Tibial artery (tissue), 4 donors: ENCODE data around the gene MINK1.

Experiments used
- DNase-seq, 2 donors: peaks; one replicate each; pipeline ENCODE4 v3.0.0-alpha.2; 2019
- H3K27ac ChIP-seq, 2 donors: fragments of 200-600 bp; sonication (generic) in 1 of 2; 1 replicate in 1 of 2; 2 replicates in 1 of 2; pipeline ENCODE4 v1.5.1; 2018 to 2019; ENCODE audit warnings: mild to moderate bottlenecking in 1 of 2
- H3K27me3 ChIP-seq, 2 donors: fragments of 200-600 bp; sonication (generic) in 1 of 2; one replicate each; pipeline versions ENCODE4 v1.5.1 to v1.6.0; 2016 to 2019
- H3K36me3 ChIP-seq, 3 donors: fragments of 200-600 bp; sonication (generic) in 2 of 3; one replicate each; pipeline ENCODE4 v1.5.1; 2016 to 2019; ENCODE audit warnings: mild to moderate bottlenecking in 2 of 3
- H3K4me1 ChIP-seq, 4 donors: fragments of 200-600 bp; sonication (generic) in 2 of 4; 1 replicate in 3 of 4; 2 replicates in 1 of 4; pipeline ENCODE4 v1.5.1; 2016 to 2019
- H3K4me3 ChIP-seq, 2 donors: fragments of 200-600 bp; sonication (generic) in 1 of 2; 1 replicate in 1 of 2; 2 replicates in 1 of 2; pipeline ENCODE4 v1.5.1; 2018 to 2019; ENCODE audit warnings: mild to moderate bottlenecking in 2 of 2
- H3K9me3 ChIP-seq, 3 donors: fragments of 200-600 bp; sonication (generic) in 1 of 3; one replicate each; pipeline ENCODE4 v1.5.1; 2016 to 2019
- intact Hi-C: fragments of 100-400 bp; cut with DNase I; formaldehyde crosslinking; loops from one replicate; pipeline ENCODE4 v1.15.0; 2023; ENCODE audit warnings: low total_unique reads
- TF ChIP-seq, protein P1 (sequence below), 2 experiments: fragments of 200-600 bp in 1 of 2; fragments of 450-650 bp in 1 of 2; IDR thresholded peaks; one replicate each; pipeline ENCODE4 v1.5.1; 2017 to 2019; ENCODE audit warnings: antibody characterized with exemption in 2 of 2, mild to moderate bottlenecking in 1 of 2, moderate library complexity in 1 of 2

Gene MINK1

DNA sequence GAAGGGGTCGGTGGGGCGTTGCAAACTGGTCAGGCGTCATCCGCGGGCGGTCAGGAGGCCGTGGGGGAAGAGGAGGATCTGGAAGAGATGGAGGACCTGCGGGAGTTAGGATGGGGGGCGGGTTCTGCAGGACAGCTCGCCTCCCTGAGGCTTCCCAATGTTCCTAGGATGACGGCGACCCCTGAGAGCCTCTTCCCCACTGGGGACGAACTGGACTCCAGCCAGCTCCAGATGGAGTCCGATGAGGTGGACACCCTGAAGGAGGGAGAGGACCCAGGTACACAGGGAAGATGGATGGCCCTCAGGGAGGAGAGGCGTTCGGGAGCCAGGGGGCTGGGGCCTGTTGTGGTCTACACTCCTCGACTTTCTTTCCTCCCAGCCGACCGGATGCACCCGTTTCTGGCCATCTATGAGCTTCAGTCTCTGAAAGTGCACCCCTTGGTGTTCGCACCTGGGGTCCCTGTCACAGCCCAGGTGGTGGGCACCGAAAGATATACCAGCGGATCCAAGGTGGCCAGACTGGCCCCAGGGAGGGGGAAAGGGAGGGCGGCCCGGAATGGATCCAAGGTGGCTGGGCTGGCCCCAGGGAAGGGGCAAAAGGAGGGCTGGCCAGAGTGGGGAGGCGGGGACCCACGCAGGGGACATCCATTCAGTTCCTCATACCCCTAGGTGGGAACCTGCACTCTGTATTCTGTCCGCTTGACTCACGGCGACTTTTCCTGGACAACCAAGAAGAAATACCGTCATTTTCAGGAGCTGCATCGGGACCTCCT is 25.3 kb upstream of the MINK1 start:
- H3K27ac ChIP-seq: peak overlapping the region; percentile 67 to 71
- H3K36me3 ChIP-seq: peaks cover 0 to 31% (median 6%) of the 10 kb centered on the region in 3 donors
- H3K4me3 ChIP-seq: peak overlapping the region; percentile 89 to 94
- TF ChIP-seq, protein P1, sequence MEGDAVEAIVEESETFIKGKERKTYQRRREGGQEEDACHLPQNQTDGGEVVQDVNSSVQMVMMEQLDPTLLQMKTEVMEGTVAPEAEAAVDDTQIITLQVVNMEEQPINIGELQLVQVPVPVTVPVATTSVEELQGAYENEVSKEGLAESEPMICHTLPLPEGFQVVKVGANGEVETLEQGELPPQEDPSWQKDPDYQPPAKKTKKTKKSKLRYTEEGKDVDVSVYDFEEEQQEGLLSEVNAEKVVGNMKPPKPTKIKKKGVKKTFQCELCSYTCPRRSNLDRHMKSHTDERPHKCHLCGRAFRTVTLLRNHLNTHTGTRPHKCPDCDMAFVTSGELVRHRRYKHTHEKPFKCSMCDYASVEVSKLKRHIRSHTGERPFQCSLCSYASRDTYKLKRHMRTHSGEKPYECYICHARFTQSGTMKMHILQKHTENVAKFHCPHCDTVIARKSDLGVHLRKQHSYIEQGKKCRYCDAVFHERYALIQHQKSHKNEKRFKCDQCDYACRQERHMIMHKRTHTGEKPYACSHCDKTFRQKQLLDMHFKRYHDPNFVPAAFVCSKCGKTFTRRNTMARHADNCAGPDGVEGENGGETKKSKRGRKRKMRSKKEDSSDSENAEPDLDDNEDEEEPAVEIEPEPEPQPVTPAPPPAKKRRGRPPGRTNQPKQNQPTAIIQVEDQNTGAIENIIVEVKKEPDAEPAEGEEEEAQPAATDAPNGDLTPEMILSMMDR (IDR thresholded peaks at IDR 0.05): no peak
- intact Hi-C loops: no loop called here
- peaks cover 0 to 25% (median 18%) of the 10 kb centered on the region in 4 donors for H3K4me1 ChIP-seq
- no peaks in the 10 kb centered on the region for H3K9me3 ChIP-seq
- DNase-seq: no peak
- H3K27me3 ChIP-seq: no peaks in the 10 kb centered on the region

DNA sequence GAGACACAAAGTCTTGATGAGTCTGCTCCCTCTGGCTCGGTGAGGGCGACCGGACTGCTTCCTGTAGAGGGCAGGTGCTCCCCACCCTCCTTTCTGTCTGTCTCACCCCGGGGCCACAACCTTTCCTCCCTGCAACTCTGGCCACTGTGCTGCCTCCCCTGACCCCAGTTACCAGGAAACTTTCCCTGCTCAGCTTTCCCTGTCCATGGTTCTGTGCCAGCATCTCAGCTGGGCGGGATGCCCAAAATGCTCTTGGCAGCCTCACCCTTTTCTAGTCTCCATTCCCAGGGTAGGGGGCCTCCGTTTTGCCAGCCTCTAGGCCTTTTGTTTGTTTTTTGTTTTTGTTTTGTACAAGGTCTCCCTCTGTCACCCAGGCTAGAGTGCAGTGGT is 24.8 kb upstream of the MINK1 start:
- intact Hi-C loops: no loop called here
- peaks cover 0 to 31% (median 6%) of the 10 kb centered on the region in 3 donors for H3K36me3 ChIP-seq
- H3K9me3 ChIP-seq: no peaks in the 10 kb centered on the region
- peak in 1 of 2 donors; percentile 80 for DNase-seq
- H3K27me3 ChIP-seq: no peaks in the 10 kb centered on the region
- H3K4me3 ChIP-seq: peak overlapping the region in 1 of 2 donors; percentile 89
- H3K4me1 ChIP-seq: peaks cover 0 to 25% (median 18%) of the 10 kb centered on the region in 4 donors
- no peak overlapping the region for H3K27ac ChIP-seq
- TF ChIP-seq, protein P1 (IDR thresholded peaks at IDR 0.05): no peak

DNA sequence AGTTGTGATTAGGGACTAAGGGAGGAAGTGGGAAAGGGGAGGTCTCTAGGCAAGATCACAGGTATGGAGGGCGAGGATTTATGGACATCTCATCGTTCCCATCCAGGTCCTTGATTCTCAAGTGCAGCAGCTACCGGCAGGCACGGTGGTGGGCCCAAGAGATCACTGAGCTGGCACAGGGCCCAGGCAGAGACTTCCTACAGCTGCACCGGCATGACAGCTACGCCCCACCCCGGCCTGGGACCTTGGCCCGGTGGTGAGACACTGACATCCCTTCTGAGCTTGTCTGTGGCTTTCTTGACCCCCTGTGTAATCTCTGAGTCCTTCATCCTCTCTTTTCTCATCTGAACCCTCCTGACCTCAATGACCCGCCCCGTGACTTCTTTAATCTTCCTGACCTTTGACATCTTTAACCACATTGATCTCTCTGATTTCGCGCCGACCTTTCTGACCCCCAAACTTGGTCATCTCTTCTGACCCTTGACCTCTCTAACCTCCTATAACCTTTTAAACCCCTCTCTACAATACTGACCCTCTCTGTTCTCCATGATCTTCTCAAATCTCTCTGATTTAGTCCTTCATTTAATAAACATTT is 22.3 kb upstream of the MINK1 start:
- Histone ChIP-seq H3K4me3 (no peak overlapping the region), H3K4me1 (peaks cover 0 to 24% (median 18%) of the 10 kb centered on the region in 4 donors), H3K27ac (no peak overlapping the region), H3K9me3 (no peaks in the 10 kb centered on the region), H3K36me3 (peaks cover 0 to 48% (median 14%) of the 10 kb centered on the region in 3 donors), H3K27me3 (no peaks in the 10 kb centered on the region)
- TF ChIP-seq, protein P1 (IDR thresholded peaks at IDR 0.05): no peak
- intact Hi-C loops: no loop called here
- no peak for DNase-seq

DNA sequence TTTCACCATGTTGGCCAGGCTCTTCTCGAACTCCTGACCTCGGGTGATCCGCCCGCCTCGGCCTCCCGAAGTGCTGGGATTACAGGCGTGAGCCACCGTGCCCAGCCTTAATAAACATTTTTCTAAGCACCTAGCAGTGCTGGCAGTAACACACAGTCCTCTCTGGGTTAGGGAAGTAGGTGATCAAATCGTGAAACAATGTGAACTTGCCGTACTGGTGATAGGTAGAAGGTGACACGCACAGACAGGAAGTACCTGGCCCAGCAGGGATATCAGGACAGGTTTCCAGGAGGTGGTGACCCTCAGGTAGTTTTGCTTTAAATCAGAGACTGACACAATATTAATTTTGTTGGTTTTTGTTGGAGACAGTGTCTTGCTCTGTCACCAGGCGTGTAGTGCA is 21.7 kb upstream of the MINK1 start:
- intact Hi-C loops: no loop called here
- Histone ChIP-seq H3K27ac (no peak overlapping the region), H3K4me3 (no peak overlapping the region), H3K4me1 (peaks cover 0 to 17% (median 15%) of the 10 kb centered on the region in 4 donors), H3K36me3 (peaks cover under 1 to 55% (median 19%) of the 10 kb centered on the region in 3 donors), H3K9me3 (no peaks in the 10 kb centered on the region), H3K27me3 (no peaks in the 10 kb centered on the region)
- TF ChIP-seq, protein P1 (IDR thresholded peaks at IDR 0.05): no peak
- no peak for DNase-seq

DNA sequence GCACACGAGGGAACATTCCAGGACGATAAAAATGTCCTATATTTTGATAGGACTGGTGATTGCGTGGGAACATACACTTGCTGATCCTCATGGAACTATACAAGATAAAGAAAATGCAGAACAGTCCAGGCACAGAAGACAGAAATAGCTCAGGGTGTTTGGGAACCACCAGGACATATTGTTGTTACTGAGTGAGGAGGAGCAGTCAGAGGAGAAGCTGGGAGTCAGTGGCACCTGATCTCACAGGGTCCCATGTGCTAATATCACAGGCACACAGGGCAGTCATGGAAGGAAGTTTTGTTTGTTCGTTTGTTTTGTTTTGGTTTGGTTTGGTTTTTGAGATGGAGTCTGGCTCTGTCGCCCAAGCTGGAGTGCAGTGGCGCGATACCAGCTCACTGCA is 20.4 kb upstream of the MINK1 start:
- H3K27ac ChIP-seq: no peak overlapping the region
- H3K9me3 ChIP-seq: no peaks in the 10 kb centered on the region
- H3K36me3 ChIP-seq: peaks cover 3 to 67% (median 30%) of the 10 kb centered on the region in 3 donors
- no peak for DNase-seq
- TF ChIP-seq, protein P1 (IDR thresholded peaks at IDR 0.05): no peak
- H3K27me3 ChIP-seq: no peaks in the 10 kb centered on the region
- H3K4me1 ChIP-seq: peaks cover 0 to 12% (median 10%) of the 10 kb centered on the region in 4 donors
- intact Hi-C loops: no loop called here
- no peak overlapping the region for H3K4me3 ChIP-seq
